ENCODE results near the gene ARL2. TPM values are rescaled to one million over a fixed set of nuclear protein-coding genes. Genes with fewer than 3 reads are reported as not detected.
"Not testable (repeated sequence)": the region's sequence is repeated elsewhere in the genome, so short reads cannot be mapped to it uniquely, and the experiment has no call there.

Gene ARL2
- polyA plus RNA-seq, 1 of the 3 experiments (the other 2 are of a cell fraction) = 252 TPM

DNA sequence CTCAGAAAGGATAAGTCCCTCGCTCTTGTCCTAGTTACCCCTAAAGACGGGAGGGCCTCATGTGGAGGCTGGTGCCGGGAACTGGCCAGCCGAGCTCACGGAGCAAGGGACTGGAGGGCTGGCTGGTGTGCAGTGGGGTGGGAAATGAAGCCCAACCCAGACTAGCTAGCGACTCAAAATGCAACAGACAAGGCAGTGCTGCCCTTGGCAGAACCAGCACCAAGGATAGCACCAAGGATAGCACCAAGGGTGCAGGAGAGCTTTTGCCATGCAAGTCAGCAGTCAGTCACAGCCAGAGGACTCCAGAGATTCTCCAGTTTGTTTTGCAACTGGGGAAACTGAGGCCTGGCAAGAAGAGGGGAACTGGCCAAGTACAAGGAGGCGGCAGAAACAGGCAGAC lies 10.7 kb upstream of the ARL2 start:
- CTCF ChIA-PET = interaction anchor here (0.7 to 3.4 kb wide), 3 partner anchors 11 to 109 kb away, joined by 3 to 26 read pairs (median 3); partner anchors contain the start of gene ARL2
- peaks cover 0 to 5% of the 10 kb centered on the region in 2 experiments; a peak in 1 of 4 replicates for H3K4me1 ChIP-seq (ENCODE audit: control insufficient read depth in 1 of 2, insufficient read depth in 2 of 2, low read depth in 1 of 2, low read length in 1 of 2)
- no peaks in the 10 kb centered on the region for H3K9me2 ChIP-seq
- no peak for TF ChIP-seq POLR2AphosphoS5 (IDR thresholded peaks at IDR 0.05; ENCODE audit: low read depth, low read length)
- no peak for TF ChIP-seq GATA2 (CRISPR knock-in tag; IDR thresholded peaks at IDR 0.05)
- TF ChIP-seq FOXJ3 (CRISPR knock-in tag; IDR thresholded peaks at IDR 0.05) = no peak
- TF ChIP-seq, protein P1, sequence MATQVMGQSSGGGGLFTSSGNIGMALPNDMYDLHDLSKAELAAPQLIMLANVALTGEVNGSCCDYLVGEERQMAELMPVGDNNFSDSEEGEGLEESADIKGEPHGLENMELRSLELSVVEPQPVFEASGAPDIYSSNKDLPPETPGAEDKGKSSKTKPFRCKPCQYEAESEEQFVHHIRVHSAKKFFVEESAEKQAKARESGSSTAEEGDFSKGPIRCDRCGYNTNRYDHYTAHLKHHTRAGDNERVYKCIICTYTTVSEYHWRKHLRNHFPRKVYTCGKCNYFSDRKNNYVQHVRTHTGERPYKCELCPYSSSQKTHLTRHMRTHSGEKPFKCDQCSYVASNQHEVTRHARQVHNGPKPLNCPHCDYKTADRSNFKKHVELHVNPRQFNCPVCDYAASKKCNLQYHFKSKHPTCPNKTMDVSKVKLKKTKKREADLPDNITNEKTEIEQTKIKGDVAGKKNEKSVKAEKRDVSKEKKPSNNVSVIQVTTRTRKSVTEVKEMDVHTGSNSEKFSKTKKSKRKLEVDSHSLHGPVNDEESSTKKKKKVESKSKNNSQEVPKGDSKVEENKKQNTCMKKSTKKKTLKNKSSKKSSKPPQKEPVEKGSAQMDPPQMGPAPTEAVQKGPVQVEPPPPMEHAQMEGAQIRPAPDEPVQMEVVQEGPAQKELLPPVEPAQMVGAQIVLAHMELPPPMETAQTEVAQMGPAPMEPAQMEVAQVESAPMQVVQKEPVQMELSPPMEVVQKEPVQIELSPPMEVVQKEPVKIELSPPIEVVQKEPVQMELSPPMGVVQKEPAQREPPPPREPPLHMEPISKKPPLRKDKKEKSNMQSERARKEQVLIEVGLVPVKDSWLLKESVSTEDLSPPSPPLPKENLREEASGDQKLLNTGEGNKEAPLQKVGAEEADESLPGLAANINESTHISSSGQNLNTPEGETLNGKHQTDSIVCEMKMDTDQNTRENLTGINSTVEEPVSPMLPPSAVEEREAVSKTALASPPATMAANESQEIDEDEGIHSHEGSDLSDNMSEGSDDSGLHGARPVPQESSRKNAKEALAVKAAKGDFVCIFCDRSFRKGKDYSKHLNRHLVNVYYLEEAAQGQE (IDR thresholded peaks at IDR 0.05; ENCODE audit: low read depth, low read length) = peak; percentile 96
- H4K20me1 ChIP-seq (ENCODE audit: insufficient read depth) = no peaks in the 10 kb centered on the region
- H3K9me3 ChIP-seq = no peaks in the 10 kb centered on the region
- no peaks in the 10 kb centered on the region for H3F3A ChIP-seq (replicated peaks; ENCODE audit: insufficient read depth)
- WGBS (ENCODE audit: low lambda C conversion rate) = 87% methylated on average over 7 of the region's 7 CpGs
- no peaks in the 10 kb centered on the region for H3K36me3 ChIP-seq (replicated peaks in 1 of 2; ENCODE audit: control insufficient read depth in 1 of 2, insufficient read depth in 2 of 2, low read length in 1 of 2)
- no peak overlapping the region for H2AFZ ChIP-seq (ENCODE audit: low read depth)
- H3K27ac ChIP-seq (ENCODE audit: low read depth in 2 of 2, low read length in 1 of 2) = no peak overlapping the region
- H3K27me3 ChIP-seq (ENCODE audit: insufficient read depth) = no peaks in the 10 kb centered on the region
- H3K4me3 ChIP-seq (ENCODE audit: low read depth in 2 of 2, low read length in 1 of 2) = no peak overlapping the region
- H3K79me2 ChIP-seq (ENCODE audit: insufficient read depth) = no peaks in the 10 kb centered on the region
- no peak for DNase-seq
- no peak overlapping the region for H3K9ac ChIP-seq
- POLR2A ChIA-PET = no interaction called here
- no peak overlapping the region for H3K4me2 ChIP-seq

DNA sequence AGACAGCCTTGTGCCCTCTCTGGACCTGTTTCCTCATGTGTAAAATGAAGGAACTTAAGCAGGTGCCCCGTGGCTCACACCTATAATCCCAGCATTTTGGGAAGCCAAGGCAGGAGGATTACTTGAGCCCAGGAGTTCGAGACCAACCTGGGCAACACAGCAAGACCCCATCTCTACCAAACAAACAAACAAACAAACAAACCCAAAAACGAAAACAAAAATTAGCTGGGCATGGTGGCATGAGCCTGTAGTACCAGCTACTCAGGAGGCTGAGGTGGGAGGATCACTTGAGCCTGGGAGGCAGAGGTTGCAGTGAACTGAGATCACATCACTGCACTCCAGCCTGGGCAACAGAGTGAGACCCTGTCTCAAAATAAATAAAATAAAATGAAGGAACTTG lies 10.0 kb upstream of the ARL2 start:
- H3K4me1 ChIP-seq (ENCODE audit: control insufficient read depth in 1 of 2, insufficient read depth in 2 of 2, low read depth in 1 of 2, low read length in 1 of 2); H3K9ac ChIP-seq; H2AFZ ChIP-seq (ENCODE audit: low read depth); H3K4me3 ChIP-seq (ENCODE audit: low read depth in 2 of 2, low read length in 1 of 2); H3K27me3 ChIP-seq (ENCODE audit: insufficient read depth); H3K27ac ChIP-seq (ENCODE audit: low read depth in 2 of 2, low read length in 1 of 2); H3K9me3 ChIP-seq; H3K9me2 ChIP-seq; H3F3A ChIP-seq (replicated peaks; ENCODE audit: insufficient read depth); H3K4me2 ChIP-seq; H4K20me1 ChIP-seq (ENCODE audit: insufficient read depth); DNase-seq; H3K79me2 ChIP-seq (ENCODE audit: insufficient read depth); H3K36me3 ChIP-seq (replicated peaks in 1 of 2; ENCODE audit: control insufficient read depth in 1 of 2, insufficient read depth in 2 of 2, low read length in 1 of 2): not testable (repeated sequence)
- ChIA-PET CTCF (interaction anchor here (0.7 to 3.4 kb wide), 3 partner anchors 9 to 15 kb away, joined by 3 to 26 read pairs (median 4); partner anchors contain the start of gene ARL2), POLR2A (interaction anchor here (1.0 kb wide), 1 partner anchor 9 kb away, joined by 3 read pairs; no protein-coding TSS in a partner anchor)
- WGBS (ENCODE audit: low lambda C conversion rate) = 23% methylated on average over 3 of the region's 3 CpGs

DNA sequence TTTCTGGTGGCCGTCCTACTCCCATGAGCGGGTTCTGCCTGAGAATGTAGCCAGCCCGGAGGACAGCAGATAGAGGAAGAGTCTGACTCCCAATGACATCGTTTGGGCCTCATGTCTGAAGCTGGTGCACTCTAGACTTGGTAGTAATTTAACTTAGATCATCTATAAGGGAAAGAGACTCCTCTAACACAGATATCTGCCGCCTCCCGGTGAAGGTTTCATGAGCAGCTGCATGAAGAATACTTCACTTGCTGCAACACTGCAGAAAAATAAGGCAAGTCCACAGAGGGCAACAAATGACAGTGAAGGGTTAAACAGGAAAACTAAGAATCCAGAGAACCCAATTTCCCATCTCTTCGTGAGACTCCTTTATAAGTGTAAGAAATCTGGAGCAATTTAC lies 5.9 kb upstream of the ARL2 start:
- Histone ChIP-seq H3K4me1 (ENCODE audit: control insufficient read depth in 1 of 2, insufficient read depth in 2 of 2, low read depth in 1 of 2, low read length in 1 of 2) (peaks cover 1 to 6% of the 10 kb centered on the region in 2 experiments; a peak in 1 of 4 replicates), H3K4me2 (no peak overlapping the region), H3K9me3 (no peaks in the 10 kb centered on the region), H2AFZ (ENCODE audit: low read depth) (peak overlapping the region; percentile 52; the same call in 1 of the 2 replicates), H3K9me2 (no peaks in the 10 kb centered on the region), H3K4me3 (ENCODE audit: low read depth in 2 of 2, low read length in 1 of 2) (no peak overlapping the region), H3F3A (replicated peaks; ENCODE audit: insufficient read depth) (peaks cover 3% of the 10 kb centered on the region), H3K79me2 (ENCODE audit: insufficient read depth) (no peaks in the 10 kb centered on the region), H3K36me3 (replicated peaks in 1 of 2; ENCODE audit: control insufficient read depth in 1 of 2, insufficient read depth in 2 of 2, low read length in 1 of 2) (no peaks in the 10 kb centered on the region), H3K27ac (ENCODE audit: low read depth in 2 of 2, low read length in 1 of 2) (no peak overlapping the region), H3K27me3 (ENCODE audit: insufficient read depth) (no peaks in the 10 kb centered on the region), H3K9ac (no peak overlapping the region), H4K20me1 (ENCODE audit: insufficient read depth) (no peaks in the 10 kb centered on the region)
- ChIA-PET CTCF (interaction anchor here (0.7 to 1.8 kb wide), 2 partner anchors 11 to 120 kb away, joined by 3 to 7 read pairs; partner anchors contain the start of gene BATF2), POLR2A (no interaction called here)
- TF ChIP-seq FOXJ3 (CRISPR knock-in tag; IDR thresholded peaks at IDR 0.05) = no peak
- no peak for TF ChIP-seq TCF12 (IDR thresholded peaks at IDR 0.05)
- no peak for DNase-seq
- WGBS (ENCODE audit: low lambda C conversion rate) = 89% methylated on average over 4 of the region's 7 CpGs
